GM21423 (cell line): ENCODE results near the gene SEZ6L2.
"Not testable (repeated sequence)": the region's sequence is repeated elsewhere in the genome, so short reads cannot be mapped to it uniquely, and the experiment has no call there.

Experiments used
- ATAC-seq: cut with Tn5 transposase; IDR thresholded peaks from one replicate; pipeline ENCODE4 v1.9.1; 2021; ENCODE audit warnings: mild to moderate bottlenecking, moderate library complexity; ENCODE audit not compliant: unreplicated experiment

The SEZ6L2 gene

GRCh38 chr16:29910819-29911675 lies 11.7 kb upstream of the SEZ6L2 start:
- no peak for ATAC-seq

GRCh38 chr16:29909851-29910250 lies 10.5 kb upstream of the SEZ6L2 start:
- not testable (repeated sequence) for ATAC-seq

- ATAC-seq: no peak
These were observed 10.0 kb upstream of the SEZ6L2 start for GRCh38 chr16:29909391-29909790.

- ATAC-seq: no peak
These were observed 9.4 kb upstream of the SEZ6L2 start for GRCh38 chr16:29908719-29909220.

- no peak for ATAC-seq
These were observed 8.6 kb upstream of the SEZ6L2 start for GRCh38 chr16:29907973-29908372.

GRCh38 chr16:29906520-29907244 lies 7.3 kb upstream of the SEZ6L2 start:
- ATAC-seq: no peak

- no peak for ATAC-seq
These were observed 6.3 kb upstream of the SEZ6L2 start for GRCh38 chr16:29905668-29906067.

- no peak for ATAC-seq
These were observed 5.6 kb upstream of the SEZ6L2 start for GRCh38 chr16:29904947-29905346.

GRCh38 chr16:29903590-29903989 lies 4.2 kb upstream of the SEZ6L2 start:
- no peak for ATAC-seq

GRCh38 chr16:29901607-29901945 lies 2.2 kb upstream of the SEZ6L2 start:
- ATAC-seq: no peak

- ATAC-seq: no peak
These were observed 1.7 kb upstream of the SEZ6L2 start for GRCh38 chr16:29900888-29901606.

GRCh38 chr16:29900102-29900887 lies 945 bp upstream of the SEZ6L2 start, which contains the start of gene ASPHD1:
ASPHD1 (plus strand) TSS chr16:29900488; CDS start chr16:29900972, 484 bp downstream.
- ATAC-seq: no peak

GRCh38 chr16:29898804-29899515 lies 390 bp downstream of the SEZ6L2 start:
- ATAC-seq: no peak

GRCh38 chr16:29898135-29898803 lies 1.1 kb downstream of the SEZ6L2 start:
- ATAC-seq: no peak

- no peak for ATAC-seq
These were observed 2.0 kb downstream of the SEZ6L2 start for GRCh38 chr16:29897333-29897732.

GRCh38 chr16:29896841-29897240 lies 2.5 kb downstream of the SEZ6L2 start:
- ATAC-seq: no peak

GRCh38 chr16:29894352-29894751 lies 5.0 kb downstream of the SEZ6L2 start:
- ATAC-seq: no peak

GRCh38 chr16:29893553-29893952 lies 5.8 kb downstream of the SEZ6L2 start:
- ATAC-seq: no peak

- ATAC-seq: no peak
These were observed 6.9 kb downstream of the SEZ6L2 start for GRCh38 chr16:29892458-29892813.
